ENCODE measurements around the gene TP63.
"Not testable (repeated sequence)": the region's sequence is repeated elsewhere in the genome, so short reads cannot be mapped to it uniquely, and the experiment has no call there.

TP63 gene

DNA sequence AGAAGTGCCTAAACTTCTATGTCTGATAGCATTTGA lies at the start of gene TP63:
TP63 (plus strand) TSS at position 17 of the 36 bp plus-strand sequence. CDS start 127 bp downstream, outside the sequence.
- DNase-seq = no peak

DNA sequence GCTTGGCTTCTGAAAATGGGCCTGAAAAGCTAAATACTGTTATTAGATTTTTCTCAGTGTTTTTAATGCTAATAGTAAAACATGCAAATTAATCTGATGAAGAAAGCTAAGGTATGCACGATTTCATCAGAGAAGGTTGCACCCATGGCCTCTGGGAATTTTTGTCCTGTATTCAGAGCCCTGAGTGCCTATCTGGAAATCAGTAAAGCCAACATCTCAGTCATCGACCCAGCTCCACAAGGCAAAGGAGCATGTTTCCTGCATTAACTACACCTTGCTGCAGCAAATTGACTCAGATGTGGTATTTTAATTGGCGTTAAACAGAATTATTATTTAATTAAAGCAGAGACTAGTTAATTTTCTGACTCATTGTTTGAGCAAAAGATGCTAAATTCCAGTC lies 49.0 kb upstream of the TP63 start:
- no peak for DNase-seq

DNA sequence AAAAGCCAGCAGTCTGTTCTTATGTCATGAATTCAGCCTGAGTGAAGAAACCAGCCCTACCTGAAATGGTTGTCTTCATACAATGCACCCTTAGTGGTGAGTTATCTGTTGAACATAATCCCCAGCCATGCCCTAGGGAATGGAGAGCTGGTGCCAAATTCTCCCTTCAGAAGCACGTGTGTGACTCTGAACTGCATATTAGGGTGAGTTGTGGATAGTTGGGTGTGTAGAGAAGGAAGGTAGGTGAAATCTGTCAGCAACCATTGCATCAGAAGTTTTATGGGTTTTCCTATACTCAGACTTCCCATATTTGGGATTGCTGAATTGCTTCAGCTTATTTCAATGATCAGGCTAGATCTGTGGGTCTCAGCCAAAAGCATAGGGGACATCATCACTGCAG lies 46.5 kb upstream of the TP63 start:
- DNase-seq = no peak

DNA sequence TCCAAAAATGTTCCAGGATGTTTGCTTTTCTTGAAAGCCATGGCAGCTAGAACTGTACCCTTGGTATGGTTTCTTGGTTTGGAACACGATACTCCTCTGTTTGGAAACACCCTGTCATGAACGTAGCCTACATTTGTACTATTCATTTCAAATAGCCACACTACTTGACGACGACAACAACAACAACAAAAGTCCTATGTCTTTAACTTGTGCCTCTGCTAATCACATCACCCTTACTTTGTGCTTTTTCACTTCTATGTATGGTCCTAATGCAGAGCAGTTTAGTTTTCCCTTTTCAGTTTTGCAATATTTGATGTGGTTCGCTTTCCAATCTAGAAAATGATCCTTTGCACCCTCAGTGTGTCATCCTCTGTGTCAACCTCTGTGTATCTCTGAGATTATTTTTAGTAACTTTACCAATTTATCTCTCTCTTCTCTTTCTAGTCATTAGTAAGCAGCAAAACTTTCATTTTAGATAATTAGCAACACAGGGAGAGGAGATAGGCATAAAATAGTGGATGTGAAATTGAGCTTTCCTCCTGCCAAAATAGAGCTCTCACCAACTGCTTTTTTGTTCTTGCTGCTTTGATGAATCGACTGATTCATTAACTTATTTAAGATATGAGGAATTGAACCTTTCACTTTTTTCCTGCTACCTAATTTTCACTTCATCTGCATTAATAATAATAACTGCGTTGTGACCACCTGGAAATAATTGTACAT lies 44.1 kb upstream of the TP63 start:
- DNase-seq = no peak

DNA sequence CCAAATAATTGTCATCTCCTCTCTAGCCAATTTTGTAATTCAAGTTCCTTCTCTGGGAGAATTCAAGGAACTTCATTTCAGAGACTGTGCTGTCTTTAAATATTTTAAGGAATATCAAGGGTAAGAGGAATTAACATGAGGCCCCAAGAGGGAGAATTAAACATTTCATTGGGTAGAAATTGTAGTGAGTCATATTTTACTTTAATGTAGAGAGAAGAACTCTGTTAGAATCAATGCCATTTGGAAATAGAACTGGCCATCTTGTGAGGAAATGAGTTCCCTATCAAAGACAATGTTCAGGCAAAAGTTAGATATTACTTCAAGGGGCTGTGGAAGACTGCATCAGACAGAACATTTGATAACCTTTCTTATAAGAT lies 43.5 kb upstream of the TP63 start:
- no peak for DNase-seq

DNA sequence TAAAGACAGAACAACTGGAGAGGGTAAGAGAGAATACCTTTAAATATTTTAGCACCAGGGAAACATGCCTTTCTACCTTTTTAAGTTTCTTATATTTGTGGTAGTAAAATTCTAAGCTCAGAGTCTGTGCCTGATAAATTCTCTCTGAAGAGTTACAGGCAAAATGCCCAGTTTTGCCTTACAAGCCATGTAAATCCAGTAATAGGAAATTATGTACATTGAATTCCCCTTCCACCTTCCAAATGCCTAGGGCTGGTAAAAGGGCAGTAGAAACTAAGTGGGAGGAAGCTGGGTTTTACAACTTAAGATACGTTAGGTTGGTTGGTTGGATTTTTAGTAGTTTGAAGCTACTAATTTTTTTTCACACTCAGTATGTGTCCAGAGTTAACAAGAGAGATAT lies 43.1 kb upstream of the TP63 start:
- no peak for DNase-seq

DNA sequence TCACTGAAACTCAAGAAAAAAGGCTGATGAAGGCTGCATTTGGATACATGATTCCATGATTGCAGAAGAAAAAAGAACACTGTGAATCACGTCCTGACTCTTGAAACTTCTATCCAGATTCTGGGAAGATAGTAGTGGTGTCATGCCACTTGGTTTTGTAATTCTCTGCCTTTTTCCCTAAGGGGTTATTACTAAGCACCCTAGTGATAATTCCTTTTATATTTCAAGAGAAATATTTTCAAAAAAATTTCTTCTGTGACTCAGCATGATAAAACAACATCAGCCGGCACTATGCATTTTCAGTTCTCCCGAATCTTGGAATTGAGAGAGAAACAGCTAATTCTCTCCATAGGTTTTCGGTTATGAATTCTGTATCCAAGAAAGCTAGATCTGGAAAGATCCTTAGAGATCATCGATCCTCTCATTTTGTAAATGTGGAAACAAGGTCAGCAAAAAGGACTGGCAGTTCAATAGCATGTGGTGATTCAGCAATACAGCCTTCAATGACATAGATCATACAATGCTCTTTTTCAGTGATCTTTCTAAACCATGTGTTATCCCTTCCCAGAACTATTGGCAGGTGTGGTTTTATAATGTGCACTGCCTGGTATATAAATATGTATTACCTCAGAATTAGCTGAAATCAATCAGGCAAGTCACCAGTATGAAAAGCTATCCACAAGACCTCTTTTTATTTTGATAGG lies 42.6 kb upstream of the TP63 start:
- DNase-seq = no peak

DNA sequence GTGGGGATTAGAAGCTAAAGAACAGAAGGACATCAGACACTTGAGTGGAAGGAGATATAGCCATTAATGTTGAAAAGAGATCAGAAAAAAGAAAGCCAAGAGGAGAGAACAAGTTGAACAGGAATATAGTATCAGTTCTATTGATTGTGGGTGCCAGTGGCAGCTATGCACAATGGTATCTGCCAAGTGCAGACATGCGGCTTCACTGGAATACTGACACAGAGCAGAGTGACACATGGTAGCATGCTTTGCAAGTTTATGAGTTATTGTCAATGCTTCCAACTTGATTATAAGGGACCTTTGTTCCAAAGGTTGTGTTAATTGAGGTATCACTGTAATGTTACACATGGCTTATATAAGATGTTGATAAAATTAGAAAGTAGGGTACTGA lies 42.0 kb upstream of the TP63 start:
- DNase-seq = no peak

DNA sequence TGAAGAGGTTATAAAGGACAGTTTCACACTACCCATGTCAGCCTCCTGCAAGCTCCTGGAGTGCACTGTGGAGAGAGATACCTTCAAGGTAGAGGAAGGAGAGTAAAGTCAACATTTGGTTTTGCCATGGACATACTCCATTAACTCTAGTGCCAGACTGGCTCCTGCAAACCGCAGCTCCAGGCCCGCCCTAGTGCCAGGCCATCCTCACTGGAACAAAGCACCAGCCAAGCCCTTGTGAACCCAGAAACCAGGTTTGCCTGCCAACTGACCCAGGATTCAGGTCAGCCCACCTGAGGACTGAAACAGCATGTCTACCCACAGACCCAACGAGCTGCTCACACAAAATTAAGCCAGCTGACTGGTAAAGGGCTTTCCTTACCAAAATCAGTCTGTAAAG lies 41.0 kb upstream of the TP63 start:
- no peak for DNase-seq

DNA sequence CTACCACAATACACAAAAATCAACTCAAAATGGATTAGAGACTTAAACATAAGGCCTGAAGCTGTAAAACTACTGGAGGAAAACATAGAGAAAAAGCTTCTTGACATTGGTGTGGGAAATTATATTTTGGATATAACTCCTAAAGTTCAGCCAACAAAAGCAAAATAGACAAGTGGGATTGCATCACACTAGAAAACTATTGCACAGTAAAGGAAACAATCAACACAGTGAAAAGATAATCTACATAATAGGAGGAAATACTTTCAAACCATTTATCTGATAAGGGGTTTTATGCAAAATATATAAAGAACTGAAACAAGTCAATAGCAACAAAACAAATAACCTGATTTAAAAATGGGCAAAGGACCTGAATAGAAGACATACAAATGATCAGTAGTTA lies 37.6 kb upstream of the TP63 start:
- no peak for DNase-seq

DNA sequence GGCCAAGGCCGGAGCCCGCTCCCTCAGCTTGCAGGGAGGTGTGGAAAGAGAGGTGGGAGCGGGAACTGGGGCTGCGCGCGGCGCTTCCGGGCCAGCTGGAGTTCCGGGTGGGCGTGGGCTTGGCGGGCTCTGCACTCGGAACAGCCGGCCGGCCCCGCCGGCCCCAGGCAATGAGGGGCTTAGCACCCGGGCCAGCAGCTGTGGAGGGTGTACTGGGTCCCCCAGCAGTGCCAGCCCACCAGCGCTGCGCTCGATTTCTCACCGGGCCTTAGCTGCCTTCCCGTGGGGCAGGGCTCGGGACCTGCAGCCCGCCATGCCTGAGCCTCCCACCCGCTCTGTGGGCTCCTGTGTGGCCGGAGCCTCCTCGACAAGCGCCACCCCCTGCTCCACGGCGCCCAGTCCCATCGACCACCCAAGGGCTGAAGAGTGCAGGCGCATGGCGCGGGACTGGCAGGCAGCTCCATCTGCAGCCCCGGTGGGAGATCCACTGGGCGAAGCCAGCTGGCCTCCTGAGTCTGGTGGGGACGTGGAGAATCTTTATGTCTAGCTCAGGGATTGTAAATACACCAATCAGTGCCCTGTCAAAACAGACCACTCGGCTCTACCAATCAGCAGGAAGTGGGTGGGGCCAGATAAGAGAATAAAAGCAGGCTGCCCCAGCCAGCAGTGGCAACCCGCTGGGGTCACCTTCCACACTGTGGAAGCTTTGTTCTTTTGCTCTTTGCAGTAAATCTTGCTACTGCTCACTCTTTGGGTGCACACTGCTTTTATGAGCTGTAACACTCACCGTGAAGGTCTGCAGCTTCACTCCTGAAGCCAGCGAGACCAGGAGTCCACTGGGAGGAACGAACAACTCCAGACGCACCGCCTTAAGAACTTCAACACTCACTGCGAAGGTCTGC lies 34.9 kb upstream of the TP63 start:
- DNase-seq = not testable (repeated sequence)

DNA sequence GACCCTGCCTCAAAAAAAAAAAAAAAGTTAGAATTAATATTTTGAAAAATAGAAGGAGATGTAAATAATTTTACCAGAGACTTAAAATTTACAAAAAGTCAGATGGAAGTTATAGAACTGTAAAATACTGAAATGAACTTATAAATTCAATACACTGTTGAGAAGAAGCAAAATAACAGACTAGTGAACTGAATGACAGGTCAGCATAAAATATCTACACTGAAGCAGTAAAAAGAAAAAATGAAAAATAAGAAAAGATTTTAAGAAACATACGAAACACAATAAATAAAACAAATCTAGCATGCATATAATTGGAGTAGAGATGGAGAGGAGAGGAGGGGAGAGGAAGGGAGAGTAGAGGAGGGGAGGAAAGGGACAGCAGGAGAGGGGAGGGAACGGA lies 33.3 kb upstream of the TP63 start:
- DNase-seq = no peak

DNA sequence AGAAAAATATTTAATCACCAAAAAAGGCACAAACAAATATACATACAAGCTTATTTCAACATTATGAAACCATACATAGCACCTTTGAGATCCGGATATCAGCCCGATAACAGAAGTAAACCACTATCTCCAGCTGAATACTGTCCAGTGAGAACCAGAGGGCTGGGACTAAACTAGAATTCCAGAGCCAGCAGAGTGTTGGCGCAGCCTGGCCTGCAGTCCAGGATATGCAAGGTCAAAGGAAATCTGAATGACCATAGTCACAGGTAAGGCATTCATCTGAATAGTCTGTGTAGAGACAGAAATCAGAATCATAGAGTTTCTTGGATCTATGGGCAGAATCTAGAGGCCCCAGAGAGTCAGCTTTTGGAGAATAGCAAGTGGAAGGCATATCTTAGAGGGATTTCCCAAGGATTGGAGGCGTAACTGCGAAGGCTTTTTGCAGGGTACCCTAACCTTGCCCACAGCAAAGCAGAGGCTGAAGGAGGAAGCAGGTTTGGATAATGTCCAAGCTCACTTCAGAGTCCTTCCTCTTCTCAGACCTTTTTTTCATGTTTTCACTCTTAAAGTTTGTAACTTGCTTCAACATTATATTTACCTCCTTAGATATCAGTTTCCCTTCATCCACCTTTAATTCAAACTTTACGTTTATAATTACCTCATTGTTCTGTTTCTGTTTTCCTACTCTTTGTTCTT lies 32.5 kb upstream of the TP63 start:
- DNase-seq = no peak

DNA sequence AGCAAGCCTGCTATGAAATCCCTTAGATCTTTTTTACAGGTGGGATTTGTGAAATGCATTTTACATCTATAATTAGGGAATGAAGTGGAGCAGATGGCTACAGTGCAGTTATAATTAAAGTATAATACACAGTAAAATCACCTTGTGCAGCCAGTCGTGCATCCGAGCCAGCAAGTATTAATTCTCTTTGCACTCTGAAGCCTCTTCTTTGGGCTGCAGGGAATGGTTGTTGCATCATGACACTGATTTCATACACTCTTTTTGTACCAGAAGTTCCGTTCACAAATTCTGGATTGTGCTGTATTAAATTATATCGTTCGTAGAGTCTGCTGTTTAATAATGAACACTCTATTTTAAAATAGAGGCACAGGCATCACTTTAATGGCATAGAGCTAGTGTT lies 28.7 kb upstream of the TP63 start:
- DNase-seq = no peak

DNA sequence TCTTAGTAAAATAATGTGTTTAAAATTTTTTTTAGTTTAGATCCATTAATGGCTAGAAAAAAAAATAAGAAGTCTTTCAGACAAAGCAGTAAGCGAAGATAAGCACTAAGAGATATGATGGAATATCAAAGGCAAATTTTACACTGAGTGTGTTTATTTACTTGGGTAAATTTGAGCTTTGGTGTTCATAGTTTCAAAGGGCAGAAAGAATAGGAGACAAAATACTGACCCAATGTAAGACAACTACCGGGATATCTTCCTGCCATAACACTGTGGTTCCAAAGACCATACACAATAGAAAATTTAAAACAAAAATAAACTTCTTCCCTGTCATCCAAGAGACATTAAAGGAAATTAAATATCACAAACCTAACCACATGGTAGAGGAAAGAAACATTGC lies 25.5 kb upstream of the TP63 start:
- DNase-seq = no peak

DNA sequence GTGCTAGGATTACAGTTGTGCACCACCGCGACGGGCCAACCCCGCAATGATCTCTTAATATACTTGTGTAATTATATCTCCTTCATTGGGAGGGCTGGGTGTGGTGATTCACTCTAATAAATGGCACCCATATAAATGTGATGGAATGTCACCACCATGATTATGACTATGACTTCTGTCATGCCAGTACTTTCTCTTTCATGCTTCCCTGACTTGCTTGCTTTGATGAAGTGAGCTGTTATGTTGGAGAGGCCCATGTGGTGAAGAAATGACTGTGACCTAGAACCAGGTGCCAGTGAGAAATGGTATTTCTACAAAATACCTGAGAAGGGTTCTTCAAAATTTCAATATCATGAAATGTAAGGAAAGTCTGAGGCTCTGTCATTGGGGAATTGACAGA lies 24.4 kb upstream of the TP63 start:
- no peak for DNase-seq

DNA sequence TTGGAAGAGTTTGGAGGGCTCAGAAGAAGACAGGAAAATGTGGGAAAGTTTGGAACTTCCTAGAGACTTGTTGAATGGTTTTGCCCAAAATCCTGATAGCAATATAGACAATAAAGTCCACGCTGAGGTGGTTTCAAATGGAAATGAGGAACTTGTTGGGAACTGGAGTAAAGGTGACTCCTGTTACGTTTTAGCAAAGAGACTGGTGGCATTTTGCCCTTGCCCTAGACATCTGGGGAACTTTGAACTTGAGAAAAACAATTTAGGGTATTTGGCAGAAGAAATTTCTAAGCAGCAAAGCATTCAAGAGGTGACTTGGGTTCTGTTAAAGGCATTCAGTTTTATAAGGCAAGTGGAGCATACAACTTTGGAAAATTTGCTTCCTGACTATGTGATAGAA lies 18.5 kb upstream of the TP63 start:
- DNase-seq = not testable (repeated sequence)

DNA sequence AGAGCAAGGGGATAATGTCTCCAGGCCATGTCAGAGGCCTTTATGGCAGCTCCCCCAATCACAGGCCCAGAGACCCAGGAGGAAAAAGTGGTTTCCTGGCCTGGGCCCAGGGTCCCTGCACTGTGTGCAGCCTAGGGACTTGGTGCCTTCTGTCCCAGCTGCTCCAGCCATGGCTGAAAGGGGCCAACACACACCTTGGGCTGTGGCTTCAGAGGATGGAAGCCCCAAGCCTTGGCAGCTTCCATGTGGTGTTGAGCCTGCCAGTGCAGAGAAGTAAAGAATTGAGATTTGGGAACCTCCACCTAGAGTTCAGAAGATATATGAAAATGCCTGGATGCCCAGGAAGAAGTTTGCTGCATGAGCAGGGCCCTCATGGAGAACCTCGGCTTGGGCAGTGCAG lies 18.1 kb upstream of the TP63 start:
- no peak for DNase-seq

DNA sequence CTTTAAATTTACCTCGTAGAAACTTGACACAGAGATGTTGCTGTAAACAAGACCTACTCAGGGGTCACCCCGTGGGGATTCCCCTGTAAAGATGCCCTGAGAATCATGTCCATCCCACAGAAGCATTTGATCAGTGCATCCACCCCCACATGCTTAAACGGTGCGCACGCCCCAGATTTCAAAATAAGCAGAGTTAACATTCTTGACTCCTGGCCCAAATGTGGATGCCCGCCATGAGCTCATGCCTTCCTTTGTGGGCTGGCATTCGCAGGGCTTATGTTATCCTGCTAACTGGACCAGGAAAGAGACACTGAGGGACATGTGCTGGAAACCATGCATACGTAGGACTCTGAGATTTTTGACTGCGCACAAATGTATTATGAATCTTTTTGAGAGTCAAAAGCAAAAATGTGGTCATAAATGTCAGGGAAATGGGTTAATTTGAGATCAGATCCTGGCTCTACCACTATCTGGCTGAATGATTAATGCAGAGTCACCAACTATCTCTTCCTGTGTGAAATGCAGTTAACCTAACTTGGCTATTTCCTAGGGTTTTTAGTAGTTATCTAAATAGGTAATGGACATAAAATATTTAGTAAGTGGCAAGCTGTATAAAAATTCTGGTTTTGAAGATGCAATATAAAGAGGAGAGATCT lies 9.1 kb upstream of the TP63 start:
- DNase-seq = no peak

DNA sequence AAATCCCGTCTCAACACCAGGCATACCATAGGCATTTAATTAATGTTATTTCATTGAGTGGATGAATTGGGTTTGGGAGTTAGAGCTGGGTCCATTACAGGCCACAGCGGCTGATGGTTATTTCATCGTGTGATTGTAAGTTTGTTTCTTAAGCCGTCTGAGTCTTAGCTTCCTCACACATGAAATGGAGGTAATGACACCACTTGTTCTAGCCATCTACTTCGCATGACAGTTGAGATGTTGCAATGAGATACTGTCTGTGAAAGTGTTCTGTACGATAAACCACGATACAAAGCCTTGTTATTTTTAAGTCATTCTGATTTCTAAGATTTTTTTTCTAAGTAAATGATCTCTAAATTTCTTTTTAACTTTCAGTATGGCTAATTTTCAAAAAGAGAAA lies 8.6 kb upstream of the TP63 start:
- DNase-seq = no peak

DNA sequence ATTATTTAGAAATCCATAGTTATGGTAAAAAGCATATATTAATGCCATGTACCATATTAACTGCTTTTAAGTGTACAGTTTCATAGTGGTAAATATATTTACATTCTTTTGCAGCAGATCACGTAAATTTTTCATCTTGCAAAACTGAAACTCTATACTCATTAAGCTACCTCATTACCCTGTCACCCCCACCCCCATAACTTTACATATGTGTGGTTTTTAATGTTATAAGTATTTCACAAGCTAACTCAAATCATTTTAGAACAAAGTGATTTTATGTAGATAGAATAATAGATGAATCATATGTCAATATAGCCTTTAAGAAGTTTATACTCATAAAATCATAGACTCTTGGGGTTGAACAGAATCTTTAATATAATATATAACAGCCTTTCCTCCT lies 7.1 kb upstream of the TP63 start:
- DNase-seq = no peak

DNA sequence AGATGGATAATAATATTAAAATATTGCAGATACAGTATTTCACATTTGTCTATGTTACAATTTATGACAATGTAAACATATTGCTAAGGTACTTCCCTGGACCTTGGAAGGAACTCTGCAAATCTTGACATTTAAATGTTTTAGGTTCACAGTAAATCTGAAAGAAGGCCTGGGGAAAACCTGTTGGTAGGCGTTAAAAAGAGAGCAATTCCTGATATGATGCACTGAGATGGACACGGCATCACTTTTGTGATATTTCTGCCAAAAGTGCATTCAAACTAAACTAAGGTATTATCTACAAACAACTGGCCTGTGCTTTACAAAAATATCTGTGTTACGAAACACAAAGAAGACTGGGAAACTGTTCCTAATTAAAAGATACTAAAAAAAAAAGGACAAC lies 6.1 kb upstream of the TP63 start:
- DNase-seq = no peak

DNA sequence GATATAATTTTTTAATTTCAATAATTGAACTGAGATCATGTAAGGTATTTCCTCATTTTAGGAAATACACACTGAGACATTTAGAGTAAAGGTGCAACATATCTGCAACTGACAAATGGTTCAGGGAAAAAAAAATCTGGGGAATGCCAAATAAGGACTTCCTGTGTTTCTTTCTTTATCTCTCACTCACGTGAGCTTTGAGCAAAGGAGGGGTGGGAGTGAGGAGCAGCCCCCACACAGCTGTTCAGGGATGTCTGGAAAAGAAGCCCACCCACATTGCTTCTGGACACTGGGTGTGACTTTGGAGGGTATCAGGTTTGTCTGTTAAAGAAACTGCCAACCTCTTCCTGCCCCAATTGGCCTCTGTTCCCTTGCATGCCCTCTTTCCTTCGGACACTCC lies 5.6 kb upstream of the TP63 start:
- DNase-seq = no peak

DNA sequence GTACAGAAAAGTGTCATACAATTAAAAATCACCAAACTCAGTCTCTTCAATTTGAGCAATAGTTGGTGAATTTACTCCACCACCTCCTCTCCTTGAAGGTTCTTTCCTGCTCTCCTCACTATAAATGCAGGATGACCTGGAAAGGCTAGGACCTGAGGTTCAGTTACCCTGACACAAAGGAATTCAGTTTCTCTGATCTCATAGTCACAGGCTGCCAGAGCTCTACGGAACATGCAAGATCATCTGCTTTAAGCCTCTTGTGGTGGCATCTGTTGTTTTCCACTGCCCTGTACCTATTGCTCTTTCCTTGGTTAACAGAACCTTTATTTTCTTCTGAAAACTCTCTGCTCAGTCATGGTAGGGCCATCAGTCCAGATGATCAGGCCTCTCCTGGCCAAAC lies 4.9 kb upstream of the TP63 start:
- DNase-seq = no peak

Measured in inflammatory macrophage treated with lipopolysaccharide for 4 hours (primary cell).